GM12874 (cell line): ENCODE results near the gene SLC39A8.

Experiments used
- TF ChIP-seq, protein P1 (sequence below): IDR thresholded peaks from 2 replicates; pipeline ENCODE4 v1.5.1; 2011; ENCODE audit warnings: low read depth, mild to moderate bottlenecking, control low read depth, low read length, moderate library complexity; ENCODE audit not compliant: insufficient read depth

The SLC39A8 gene

GRCh38 chr4:102321260-102321995 lies 23.9 kb downstream of the SLC39A8 start:
- TF ChIP-seq, protein P1, sequence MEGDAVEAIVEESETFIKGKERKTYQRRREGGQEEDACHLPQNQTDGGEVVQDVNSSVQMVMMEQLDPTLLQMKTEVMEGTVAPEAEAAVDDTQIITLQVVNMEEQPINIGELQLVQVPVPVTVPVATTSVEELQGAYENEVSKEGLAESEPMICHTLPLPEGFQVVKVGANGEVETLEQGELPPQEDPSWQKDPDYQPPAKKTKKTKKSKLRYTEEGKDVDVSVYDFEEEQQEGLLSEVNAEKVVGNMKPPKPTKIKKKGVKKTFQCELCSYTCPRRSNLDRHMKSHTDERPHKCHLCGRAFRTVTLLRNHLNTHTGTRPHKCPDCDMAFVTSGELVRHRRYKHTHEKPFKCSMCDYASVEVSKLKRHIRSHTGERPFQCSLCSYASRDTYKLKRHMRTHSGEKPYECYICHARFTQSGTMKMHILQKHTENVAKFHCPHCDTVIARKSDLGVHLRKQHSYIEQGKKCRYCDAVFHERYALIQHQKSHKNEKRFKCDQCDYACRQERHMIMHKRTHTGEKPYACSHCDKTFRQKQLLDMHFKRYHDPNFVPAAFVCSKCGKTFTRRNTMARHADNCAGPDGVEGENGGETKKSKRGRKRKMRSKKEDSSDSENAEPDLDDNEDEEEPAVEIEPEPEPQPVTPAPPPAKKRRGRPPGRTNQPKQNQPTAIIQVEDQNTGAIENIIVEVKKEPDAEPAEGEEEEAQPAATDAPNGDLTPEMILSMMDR: no peak

- TF ChIP-seq, protein P1: no peak
Observed at GRCh38 chr4:102319594-102319993, 25.7 kb downstream of the SLC39A8 start.

DNA sequence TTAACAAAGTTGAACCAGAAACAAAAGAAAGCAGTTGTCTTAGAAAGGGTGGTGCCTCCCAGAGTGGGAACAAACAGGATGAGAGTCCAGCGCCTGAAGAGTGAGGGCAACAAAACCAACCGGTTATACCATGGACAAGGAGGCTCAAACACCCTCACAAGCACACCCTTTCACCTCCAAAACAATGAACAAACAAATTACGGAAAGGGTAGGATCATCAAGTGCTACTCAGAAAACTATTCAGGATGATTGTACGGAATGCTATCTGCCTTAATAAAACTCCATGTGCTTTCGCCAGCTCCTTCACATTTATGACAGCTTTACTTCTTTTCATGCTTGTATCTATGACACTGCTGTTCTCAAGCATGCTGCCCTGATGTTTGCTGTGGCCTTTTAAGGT lies 26.8 kb downstream of the SLC39A8 start:
- TF ChIP-seq, protein P1: no peak

GRCh38 chr4:102318105-102318504 lies 27.2 kb downstream of the SLC39A8 start:
- TF ChIP-seq, protein P1: no peak

- TF ChIP-seq, protein P1: no peak
Observed at GRCh38 chr4:102317459-102317858, 27.8 kb downstream of the SLC39A8 start.

GRCh38 chr4:102316585-102316984 lies 28.7 kb downstream of the SLC39A8 start:
- TF ChIP-seq, protein P1: no peak

GRCh38 chr4:102315532-102315931 lies 29.8 kb downstream of the SLC39A8 start:
- TF ChIP-seq, protein P1: no peak
